T-helper 2 cell (primary cell): ENCODE data around the gene CTSW.
"Not testable (repeated sequence)": the region's sequence is repeated elsewhere in the genome, so short reads cannot be mapped to it uniquely, and the experiment has no call there.

Experiments
- DNase-seq, 5 experiments: peaks; one replicate each; pipeline versions ENCODE4 v3.0.0 to v3.0.0-alpha.2; 2012 to 2022
- total RNA-seq, 2 donors: gene quantifications; one replicate each; lab custom pipeline; 2026; lab: John Stamatoyannopoulos, UW

Gene CTSW, protein sequence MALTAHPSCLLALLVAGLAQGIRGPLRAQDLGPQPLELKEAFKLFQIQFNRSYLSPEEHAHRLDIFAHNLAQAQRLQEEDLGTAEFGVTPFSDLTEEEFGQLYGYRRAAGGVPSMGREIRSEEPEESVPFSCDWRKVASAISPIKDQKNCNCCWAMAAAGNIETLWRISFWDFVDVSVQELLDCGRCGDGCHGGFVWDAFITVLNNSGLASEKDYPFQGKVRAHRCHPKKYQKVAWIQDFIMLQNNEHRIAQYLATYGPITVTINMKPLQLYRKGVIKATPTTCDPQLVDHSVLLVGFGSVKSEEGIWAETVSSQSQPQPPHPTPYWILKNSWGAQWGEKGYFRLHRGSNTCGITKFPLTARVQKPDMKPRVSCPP
- total RNA-seq = 15.3 to 17.6 reads per million in 2 donors

DNA sequence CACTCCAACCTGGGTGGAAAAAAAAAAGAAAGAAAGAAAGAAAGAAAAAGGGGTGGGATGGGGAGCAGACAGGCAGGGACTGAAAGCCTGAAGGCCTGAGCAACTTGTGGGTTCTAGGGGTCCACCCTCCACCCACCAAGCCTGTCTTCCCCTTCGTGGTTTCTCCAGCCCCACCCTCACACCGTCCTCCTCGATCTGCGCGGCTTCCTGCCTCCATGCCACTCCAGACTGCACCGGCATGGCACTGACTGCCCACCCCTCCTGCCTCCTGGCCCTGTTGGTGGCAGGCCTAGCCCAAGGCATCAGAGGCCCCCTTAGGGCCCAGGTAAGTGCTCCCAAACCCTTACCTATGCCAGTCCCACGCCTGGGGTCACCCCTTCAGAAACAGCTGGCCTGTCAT lies at the start of gene CTSW:
Gene CTSW (plus strand): TSS at position 221 of the 400 bp plus-strand sequence. CDS start 18 bp downstream, at position 239.
- peak in 2 of 5 experiments; percentile 57 to 60 for DNase-seq

DNA sequence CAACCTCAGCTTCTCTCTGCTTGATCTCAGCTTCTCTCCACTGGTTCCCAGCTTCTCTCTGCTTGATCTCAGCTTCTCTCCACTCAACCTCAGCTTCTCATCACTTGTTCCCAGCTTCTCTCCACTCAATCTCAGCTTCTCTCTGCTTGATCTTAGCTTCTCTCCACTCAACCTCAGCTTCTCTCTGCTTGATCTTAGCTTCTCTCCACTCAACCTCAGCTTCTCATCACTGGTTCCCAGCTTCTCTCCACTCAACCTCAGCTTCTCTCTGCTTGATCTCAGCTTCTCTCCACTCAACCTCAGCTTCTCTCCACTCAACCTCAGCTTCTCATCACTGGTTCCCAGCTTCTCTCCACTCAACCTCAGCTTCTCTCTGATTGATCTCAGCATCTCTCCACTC lies 47.4 kb upstream of the CTSW start:
- not testable (repeated sequence) for DNase-seq

DNA sequence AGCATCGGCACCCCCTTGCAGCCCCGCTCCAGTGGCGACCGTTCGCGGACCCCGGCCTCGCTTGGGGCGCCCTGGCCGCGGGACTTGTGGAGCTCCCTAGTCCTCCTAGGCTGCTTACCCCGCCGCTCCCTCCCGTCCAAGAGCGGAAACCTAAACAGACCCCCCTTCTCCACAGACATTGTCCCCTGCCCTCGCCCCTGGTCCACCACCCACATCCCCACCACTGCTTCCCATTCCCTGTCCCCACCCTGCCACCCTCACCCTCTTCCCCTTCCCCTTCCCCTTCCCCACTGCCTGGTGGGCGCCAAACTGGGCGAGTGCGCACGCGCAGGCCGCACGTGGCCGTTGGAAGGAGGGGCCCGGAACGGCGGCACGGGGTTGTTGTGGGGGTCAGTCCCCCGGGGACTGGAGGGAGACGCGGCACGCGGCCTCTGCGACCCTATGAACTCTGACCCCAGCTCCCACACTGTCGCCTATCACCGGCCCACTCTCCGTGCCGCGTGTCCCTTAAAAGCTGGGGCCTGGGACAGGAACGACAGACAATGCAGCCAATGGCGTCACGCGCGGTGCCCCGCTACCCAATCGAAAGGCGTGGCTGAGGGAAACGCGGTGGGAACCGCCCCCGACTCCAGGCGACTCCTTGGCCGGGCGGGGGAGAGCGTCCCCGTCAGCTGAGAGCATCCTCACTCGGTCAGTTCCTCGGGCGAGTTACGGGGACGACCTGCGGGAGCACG lies 46.2 kb upstream of the CTSW start, which contains the start of gene SNX32:
Gene SNX32 (plus strand): TSS at position 667 of the 734 bp plus-strand sequence. CDS start 103 bp downstream, outside the sequence.
- DNase-seq = peak; percentile 83 to 95 (median 91)

DNA sequence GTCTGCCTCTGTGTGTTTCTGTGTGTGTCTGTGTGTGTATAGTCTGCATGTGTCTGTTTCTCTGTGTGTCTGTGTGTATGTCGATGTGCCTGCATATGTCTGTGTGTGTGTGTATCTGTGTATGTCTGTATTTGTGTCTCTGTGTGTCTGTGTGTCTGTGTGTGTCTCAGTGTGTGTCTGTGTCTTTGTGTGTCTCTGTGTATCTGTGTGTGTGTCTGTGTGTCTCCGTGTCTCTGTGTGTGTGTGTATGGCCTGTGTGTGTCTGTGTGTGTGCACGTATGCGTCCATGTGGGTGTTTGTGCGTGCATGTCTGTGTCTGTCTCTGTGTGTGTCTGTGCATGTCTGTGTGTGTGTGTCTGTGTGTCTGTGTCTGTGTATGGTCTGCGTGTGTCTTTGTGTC lies 45.4 kb upstream of the CTSW start:
- no peak for DNase-seq

DNA sequence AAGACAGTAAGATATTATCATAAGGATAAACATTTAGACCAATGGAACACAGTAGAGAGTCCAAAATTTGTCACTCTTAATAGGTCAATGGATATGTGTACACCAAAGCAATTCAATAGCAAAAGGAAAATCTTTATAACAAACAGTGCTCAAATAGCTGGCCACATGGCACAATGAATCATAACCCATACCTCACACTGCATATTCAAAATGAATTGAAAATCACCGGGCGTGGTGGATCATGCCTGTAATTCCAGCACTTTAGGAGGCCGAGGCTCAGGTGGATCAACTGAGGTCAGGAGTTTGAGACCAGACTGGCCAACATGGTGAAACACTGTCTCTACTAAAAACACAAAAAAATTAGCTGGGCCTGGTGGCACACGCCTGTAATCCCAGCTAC lies 37.5 kb upstream of the CTSW start:
- DNase-seq = no peak

DNA sequence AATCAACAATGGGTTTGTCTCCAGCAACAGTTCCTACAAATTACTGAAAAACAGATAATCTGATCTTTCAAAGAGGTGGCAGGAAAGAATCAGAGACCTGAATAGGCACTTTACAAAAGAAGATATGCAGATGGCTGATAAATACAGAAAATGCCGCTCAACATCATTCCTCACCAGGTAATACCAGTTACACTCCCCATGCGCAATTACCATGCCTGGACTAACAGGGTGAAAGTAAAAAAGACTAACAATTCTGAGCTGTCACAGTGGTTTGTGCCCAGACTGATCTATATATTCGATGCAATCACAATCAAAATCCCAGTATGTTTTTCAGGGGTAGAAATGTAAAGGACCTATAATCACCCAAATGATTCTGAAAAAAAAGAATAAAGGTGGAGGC lies 35.8 kb upstream of the CTSW start:
- no peak for DNase-seq

GRCh38 chr11:65844231-65844872 lies 35.3 kb upstream of the CTSW start:
- no peak for DNase-seq

- no peak for DNase-seq
Measured at GRCh38 chr11:65847746-65848145, 31.9 kb upstream of the CTSW start.

- DNase-seq = not testable (repeated sequence)
Measured at GRCh38 chr11:65848693-65849092, 30.9 kb upstream of the CTSW start.

DNA sequence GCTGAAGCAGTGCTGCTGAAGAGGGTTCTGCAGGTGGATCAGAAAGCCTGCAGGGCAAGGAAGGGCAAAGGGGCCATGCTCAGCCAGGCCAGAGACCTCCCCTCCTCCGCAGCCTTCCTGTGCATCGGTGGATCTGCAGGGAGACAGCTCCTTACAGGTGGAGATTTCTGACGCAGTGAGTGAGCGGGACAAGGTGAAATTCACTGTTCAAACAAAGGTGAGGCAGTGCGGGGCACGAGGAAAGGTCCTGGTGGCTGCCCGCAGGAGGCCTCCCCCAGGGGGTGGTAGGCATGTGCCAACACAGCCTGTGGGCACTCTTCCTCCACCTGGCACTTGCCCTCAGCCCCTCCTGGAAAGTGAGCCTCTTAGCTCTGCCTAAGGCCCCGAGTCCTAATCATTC lies 30.3 kb upstream of the CTSW start:
- DNase-seq = no peak

- no peak for DNase-seq
Measured at GRCh38 chr11:65849771-65850216, 29.8 kb upstream of the CTSW start.

- DNase-seq = no peak
Measured at GRCh38 chr11:65850217-65851082, 29.2 kb upstream of the CTSW start.

GRCh38 chr11:65851083-65851579 lies 28.5 kb upstream of the CTSW start:
- DNase-seq = no peak

GRCh38 chr11:65851811-65852507 lies 27.7 kb upstream of the CTSW start:
- no peak for DNase-seq

DNA sequence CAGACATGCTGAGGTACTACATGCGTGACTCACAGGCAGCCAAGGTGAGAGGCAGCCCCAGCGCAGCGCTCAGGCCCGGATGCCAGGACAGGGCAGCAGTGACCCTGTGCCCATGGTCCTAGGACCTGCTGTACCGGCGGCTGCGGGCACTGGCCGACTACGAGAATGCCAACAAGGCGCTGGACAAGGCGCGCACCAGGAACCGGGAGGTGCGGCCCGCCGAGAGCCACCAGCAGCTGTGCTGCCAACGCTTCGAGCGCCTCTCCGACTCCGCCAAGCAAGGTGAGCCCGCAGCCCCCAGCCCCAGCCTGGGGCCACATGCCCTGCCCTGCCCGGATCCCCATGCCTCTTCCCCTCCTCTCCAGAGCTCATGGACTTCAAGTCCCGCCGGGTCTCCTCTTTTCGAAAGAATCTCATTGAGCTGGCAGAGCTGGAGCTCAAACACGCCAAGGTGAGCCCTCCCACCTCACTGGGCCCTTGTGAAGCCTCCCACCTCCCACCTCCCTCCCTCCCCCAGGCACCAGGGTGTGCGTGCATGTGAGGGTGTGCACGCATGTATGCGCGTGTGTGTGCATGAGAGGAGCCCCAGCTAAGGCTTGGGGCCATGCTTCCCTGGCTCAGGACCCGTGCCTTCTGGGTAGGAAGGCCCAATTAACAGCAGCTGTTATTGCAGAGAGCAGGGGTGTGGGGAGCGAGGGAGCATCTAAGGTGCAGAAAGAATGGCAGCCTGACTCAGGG lies 27.0 kb upstream of the CTSW start:
- no peak for DNase-seq

- DNase-seq = no peak
Measured at GRCh38 chr11:65853246-65853979, 26.2 kb upstream of the CTSW start.

DNA sequence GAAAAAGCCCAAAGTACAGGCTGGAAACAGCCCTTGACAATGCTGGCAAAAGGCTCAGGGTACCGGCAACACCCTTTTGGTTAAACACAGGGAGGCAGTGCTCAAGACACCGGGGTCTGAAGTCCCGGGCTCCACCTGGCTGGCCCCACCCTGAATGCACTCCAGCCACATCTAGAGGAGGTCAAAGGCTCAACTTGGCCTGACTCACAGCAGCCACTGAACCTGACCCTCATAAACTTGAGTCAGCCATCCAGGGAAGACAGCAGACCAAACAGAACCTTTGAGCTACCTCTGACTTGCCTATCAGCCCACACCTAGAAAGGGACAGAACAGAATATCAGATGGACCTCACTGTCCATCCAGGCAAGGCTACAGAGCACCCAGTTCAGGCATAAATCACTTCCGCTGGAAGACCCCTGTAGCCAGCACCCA lies 25.5 kb upstream of the CTSW start:
- DNase-seq = no peak

DNA sequence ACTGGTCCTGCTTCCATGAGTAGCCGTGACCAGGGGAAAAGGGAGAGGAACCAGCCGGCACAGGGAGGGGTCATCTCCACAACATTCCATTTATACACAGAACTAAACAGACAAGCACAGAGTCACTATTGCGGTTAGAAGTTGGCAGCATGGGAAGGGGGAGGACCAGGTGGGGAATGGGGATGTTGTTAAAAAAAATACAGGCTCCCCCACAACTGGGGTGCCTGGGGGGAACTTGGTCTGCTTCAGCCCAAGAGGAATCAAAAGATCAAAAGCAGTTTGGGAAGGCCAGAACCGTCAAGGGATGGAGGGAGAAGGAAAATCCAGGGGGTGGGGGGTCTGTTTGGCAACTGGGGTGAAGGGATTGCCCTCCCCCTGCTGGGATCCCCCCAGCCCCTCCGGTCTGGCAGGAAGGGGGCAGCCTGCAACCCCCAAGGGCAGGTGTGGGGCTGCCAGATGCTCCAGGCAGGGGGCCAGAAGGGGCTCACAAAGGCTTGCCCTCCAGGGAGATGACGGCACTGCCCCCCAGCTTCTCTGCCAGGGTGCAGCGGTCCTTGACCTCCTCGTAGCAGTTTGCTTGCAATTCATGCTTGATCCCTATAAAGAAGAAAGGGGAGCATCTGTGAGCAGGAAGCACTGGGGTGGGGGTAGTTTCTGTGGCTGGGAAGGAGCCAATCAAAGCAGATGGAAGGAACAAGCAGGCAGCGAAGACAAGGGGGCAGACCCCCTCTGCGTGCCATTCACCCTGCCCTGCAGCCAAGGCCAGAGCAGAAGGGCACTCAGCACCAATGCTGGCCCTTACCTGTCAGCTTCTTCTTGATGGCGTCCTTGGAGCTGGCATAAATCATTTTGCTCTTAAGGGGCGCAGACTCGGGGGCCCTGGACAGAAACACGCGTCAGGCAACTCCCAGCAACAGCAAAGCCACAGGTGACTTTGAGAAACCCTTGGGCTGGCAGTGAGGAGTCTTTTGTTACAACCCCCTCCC lies 24.5 kb upstream of the CTSW start:
- DNase-seq = no peak

DNA sequence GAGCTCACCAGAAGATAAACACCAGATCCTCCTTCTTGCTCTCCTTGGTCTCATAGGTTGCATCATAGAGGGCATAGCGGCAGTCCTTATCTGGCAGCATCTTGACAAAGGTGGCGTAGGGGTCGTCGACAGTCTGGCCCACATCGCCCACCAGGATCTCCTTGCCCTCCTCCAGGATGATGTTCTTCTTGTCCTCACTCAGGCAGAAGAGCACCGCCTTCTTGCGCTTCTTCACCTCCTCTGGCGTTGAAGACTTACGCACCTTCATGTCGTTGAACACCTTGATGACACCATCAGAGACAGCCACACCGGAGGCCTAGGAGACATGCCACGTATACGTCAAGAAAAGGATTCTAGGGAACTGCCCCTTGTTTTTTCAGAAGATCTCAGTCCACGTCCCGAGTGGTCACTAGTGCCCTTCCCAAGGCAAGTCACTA lies 23.7 kb upstream of the CTSW start:
- no peak for DNase-seq
